CD4-positive, alpha-beta T cell (primary cell): ENCODE data around the gene MFSD12. TPM values are rescaled to one million over a fixed set of nuclear protein-coding genes. Genes with fewer than 3 reads are reported as not detected.
"Not testable (repeated sequence)": the region's sequence is repeated elsewhere in the genome, so short reads cannot be mapped to it uniquely, and the experiment has no call there.

Source experiments
- ATAC-seq: fragments of 200-7000 bp; cut with Tn5 transposase; one replicate; pipeline ENCODE4 v1.10.0; 2022; ENCODE audit warnings: mild to moderate bottlenecking; ENCODE audit not compliant: poor library complexity
- CTCF ChIA-PET: fragments of 350-600 bp; sonication (Branson Sonifier 250); formaldehyde crosslinking; loops from one replicate; lab custom pipeline; 2021; ENCODE audit warnings: antibody characterized with exemption, inconsistent platforms; lab: Charles Lee
- POLR2A ChIA-PET: fragments of 350-600 bp; sonication (Branson Sonifier 250); formaldehyde crosslinking; loops from one replicate; lab custom pipeline; 2021; ENCODE audit warnings: antibody characterized with exemption, inconsistent platforms; lab: Charles Lee
- DNase-seq, 14 experiments: peaks; one replicate each; pipeline ENCODE4 v3.0.0-alpha.2; 2013 to 2020; ENCODE audit warnings: mixed read lengths in 2 of 14
- H3K27ac ChIP-seq, 2 donors: one replicate each; pipeline versions ENCODE4 v1.5.1 to v1.7.0; 2013; ENCODE audit warnings: low read length in 2 of 2, low read depth in 1 of 2, mild to moderate bottlenecking in 1 of 2
- H3K27me3 ChIP-seq, 2 experiments: 1 replicate in 1 of 2; 2 replicates in 1 of 2; pipeline versions ENCODE4 v1.6.1 to v1.7.0; 2013; ENCODE audit warnings: low read length in 2 of 2, control low read depth in 1 of 2, mild to moderate bottlenecking in 1 of 2, moderate library complexity in 1 of 2; ENCODE audit not compliant: insufficient read depth in 2 of 2, control insufficient read depth in 1 of 2
- H3K36me3 ChIP-seq: one replicate; pipeline ENCODE4 v1.6.1; 2013; ENCODE audit warnings: low read length, control low read depth; ENCODE audit not compliant: insufficient read depth
- H3K4me1 ChIP-seq: one replicate; pipeline ENCODE4 v1.6.1; 2013; ENCODE audit warnings: low read length, control low read depth; ENCODE audit not compliant: insufficient read depth
- H3K4me3 ChIP-seq: one replicate; pipeline ENCODE4 v1.5.1; 2013; ENCODE audit warnings: mild to moderate bottlenecking, low read length, moderate library complexity
- H3K9me3 ChIP-seq, 2 experiments: 1 replicate in 1 of 2; 2 replicates in 1 of 2; pipeline versions ENCODE4 v1.6.1 to v1.7.0; 2013; ENCODE audit warnings: low read length in 2 of 2, mild to moderate bottlenecking in 2 of 2, control low read depth in 1 of 2, moderate library complexity in 1 of 2; ENCODE audit not compliant: control insufficient read depth in 1 of 2, insufficient read depth in 1 of 2
- H3K27ac Mint-ChIP-seq: one replicate; pipeline ENCODE4 v1.8.0; 2020; ENCODE audit warnings: mixed read lengths
- H3K27me3 Mint-ChIP-seq: one replicate; pipeline ENCODE4 v1.8.0; 2021; ENCODE audit warnings: mixed read lengths
- H3K36me3 Mint-ChIP-seq: one replicate; pipeline ENCODE4 v1.8.0; 2021; ENCODE audit warnings: low read depth, mixed read lengths
- H3K4me1 Mint-ChIP-seq: one replicate; pipeline ENCODE4 v1.8.0; 2021; ENCODE audit warnings: low read depth, mixed read lengths
- H3K4me3 Mint-ChIP-seq: one replicate; pipeline ENCODE4 v1.8.0; 2020; ENCODE audit warnings: mild to moderate bottlenecking, mixed read lengths
- H3K9me3 Mint-ChIP-seq: one replicate; pipeline ENCODE4 v1.8.0; 2020; ENCODE audit warnings: mixed read lengths
- intact Hi-C, 2 experiments: fragments of 100-400 bp; cut with DNase I in 1 of 2; cut with micrococcal nuclease in 1 of 2; formaldehyde crosslinking; loops; one replicate each; pipeline versions ENCODE4 v1.15.1 to v1.9.0; 2023 to 2025; cut with DNase I, micrococcal nuclease
- total RNA-seq, 174 experiments: library from RNA in 2 of 174; stranded (reverse) in 2 of 174; gene quantifications; one replicate each; pipeline ENCODE4 v1.2.3 and lab custom pipeline; 2021 to 2026
- TF ChIP-seq, protein P1 (sequence below): fragments of 200-600 bp; IDR thresholded peaks from one replicate; pipeline ENCODE4 v1.8.0; 2022; ENCODE audit warnings: antibody characterized with exemption, mild to moderate bottlenecking

The MFSD12 gene
- total RNA-seq, 2 experiments from 2014 or later: 62.5 to 65.0 TPM

DNA sequence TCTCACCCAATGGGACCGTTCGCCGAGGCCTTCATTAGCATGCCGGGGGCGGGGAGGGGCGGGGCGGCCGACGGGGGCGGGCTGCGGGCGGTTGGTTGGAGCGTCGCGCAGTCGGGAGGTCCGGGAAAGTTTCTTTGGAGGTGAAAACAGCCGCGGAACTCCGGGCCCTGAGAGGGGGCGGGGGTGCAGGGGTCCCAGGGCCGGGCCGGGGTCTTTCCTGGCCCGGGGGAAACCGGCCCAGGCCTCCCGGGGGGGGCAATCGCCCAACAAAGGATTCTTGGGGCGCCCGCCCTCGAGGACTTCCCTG lies 15.4 kb upstream of the MFSD12 start, which contains the start of gene HMG20B:
TSS of gene HMG20B (plus strand) at position 90 of the 307 bp plus-strand sequence. CDS start 366 bp downstream, outside the sequence.
- H3K9me3 ChIP-seq: peaks cover 0 to 7% of the 10 kb centered on the region in 2 experiments
- peaks cover 16% of the 10 kb centered on the region for H3K4me1 Mint-ChIP-seq
- H3K27me3 ChIP-seq: no peaks in the 10 kb centered on the region
- H3K27ac ChIP-seq: peak within 1 kb of the TSS; percentile 13 to 61
- ATAC-seq (peak; percentile 2), DNase-seq (no peak)
- CTCF ChIA-PET: no interaction called here
- no peaks in the 10 kb centered on the region for H3K27me3 Mint-ChIP-seq
- H3K27ac Mint-ChIP-seq: peak within 1 kb of the TSS; percentile 31
- peaks cover 12% of the 10 kb centered on the region for H3K36me3 Mint-ChIP-seq
- no peaks in the 10 kb centered on the region for H3K9me3 Mint-ChIP-seq
- H3K36me3 ChIP-seq: no peaks in the 10 kb centered on the region
- intact Hi-C loops: loop anchor here (1.0 to 5.0 kb wide), 6 partner anchors 15 to 136 kb away; partner anchors contain the start of genes CACTIN (in 1 of the 2), FZR1 (in 1 of the 2) and MFSD12 (in 1 of the 2)
- peaks cover 18% of the 10 kb centered on the region for H3K4me1 ChIP-seq
- peak within 1 kb of the TSS; percentile 73 for H3K4me3 ChIP-seq
- TF ChIP-seq, protein P1, sequence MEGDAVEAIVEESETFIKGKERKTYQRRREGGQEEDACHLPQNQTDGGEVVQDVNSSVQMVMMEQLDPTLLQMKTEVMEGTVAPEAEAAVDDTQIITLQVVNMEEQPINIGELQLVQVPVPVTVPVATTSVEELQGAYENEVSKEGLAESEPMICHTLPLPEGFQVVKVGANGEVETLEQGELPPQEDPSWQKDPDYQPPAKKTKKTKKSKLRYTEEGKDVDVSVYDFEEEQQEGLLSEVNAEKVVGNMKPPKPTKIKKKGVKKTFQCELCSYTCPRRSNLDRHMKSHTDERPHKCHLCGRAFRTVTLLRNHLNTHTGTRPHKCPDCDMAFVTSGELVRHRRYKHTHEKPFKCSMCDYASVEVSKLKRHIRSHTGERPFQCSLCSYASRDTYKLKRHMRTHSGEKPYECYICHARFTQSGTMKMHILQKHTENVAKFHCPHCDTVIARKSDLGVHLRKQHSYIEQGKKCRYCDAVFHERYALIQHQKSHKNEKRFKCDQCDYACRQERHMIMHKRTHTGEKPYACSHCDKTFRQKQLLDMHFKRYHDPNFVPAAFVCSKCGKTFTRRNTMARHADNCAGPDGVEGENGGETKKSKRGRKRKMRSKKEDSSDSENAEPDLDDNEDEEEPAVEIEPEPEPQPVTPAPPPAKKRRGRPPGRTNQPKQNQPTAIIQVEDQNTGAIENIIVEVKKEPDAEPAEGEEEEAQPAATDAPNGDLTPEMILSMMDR: no peak
- POLR2A ChIA-PET: interaction anchor here (1.4 kb wide), 2 partner anchors 28 to 190 kb away, joined by 3 to 4 read pairs; partner anchors contain the start of gene MRPL54
- peak within 1 kb of the TSS; percentile 86 for H3K4me3 Mint-ChIP-seq

DNA sequence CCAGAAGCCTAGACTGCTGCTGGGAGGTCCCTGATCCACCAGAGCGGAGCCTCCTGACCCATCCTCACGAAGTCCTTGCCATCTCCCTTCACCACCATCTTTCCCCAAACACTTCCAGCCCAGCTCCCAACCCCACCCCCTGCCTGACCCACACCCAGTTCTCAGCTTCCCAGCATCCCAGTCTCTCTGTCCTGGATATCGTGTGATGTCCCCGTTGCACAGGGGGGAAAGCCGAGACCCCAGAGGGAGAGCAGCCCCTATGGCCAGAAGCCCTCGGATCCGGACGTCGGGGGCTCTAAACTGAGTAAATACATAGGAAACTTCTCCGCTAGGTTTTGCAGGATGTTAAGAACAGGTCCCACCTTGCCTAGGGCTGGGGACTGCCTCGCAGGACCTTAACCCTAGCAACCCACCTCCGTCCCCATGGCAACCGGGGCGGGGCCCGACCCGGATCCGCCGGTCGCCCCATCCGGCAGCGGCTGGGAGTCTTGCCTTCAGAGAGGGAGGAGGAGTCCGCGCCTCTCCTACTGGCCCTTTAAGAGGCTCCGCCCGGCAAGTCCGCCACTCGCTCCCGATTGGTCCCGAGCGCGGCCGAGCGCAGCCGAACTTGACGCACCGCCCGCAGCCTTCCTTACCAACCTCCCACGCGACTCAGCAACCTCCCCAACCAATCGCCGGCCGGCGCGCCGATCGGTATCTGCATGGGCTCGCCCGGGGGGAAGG lies 14.9 kb upstream of the MFSD12 start:
- peak overlapping the region; percentile 57 for H3K4me3 ChIP-seq
- CTCF ChIA-PET: interaction anchor here (1.0 kb wide), 1 partner anchor 27 kb away, joined by 5 read pairs; no protein-coding TSS in a partner anchor

DNA sequence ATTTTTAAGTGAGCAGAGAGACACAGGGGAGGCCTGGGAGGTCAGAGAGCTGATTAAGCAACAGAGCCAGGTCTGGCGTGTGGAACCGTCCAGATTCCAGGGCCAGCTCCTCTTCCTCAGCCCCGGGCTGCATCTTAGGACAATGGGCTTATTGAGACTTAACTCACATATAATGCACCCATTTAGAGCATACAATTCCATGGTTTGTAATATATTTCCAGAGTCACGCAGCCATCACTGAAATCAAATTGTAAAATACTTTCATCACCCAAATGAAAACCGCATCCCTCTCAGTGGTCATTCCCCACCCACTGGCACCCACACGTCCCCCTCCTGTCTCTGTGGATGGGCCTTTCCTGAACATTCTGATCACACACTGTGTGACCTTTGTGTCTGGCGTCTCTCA lies 13.2 kb upstream of the MFSD12 start:
- no peaks in the 10 kb centered on the region for H3K27me3 Mint-ChIP-seq
- peaks cover 16% of the 10 kb centered on the region for H3K4me1 Mint-ChIP-seq
- H3K9me3 Mint-ChIP-seq: no peaks in the 10 kb centered on the region
- no peaks in the 10 kb centered on the region for H3K36me3 ChIP-seq
- H3K9me3 ChIP-seq: peaks cover 0 to 7% of the 10 kb centered on the region in 2 experiments
- H3K4me3 Mint-ChIP-seq: no peak overlapping the region
- H3K36me3 Mint-ChIP-seq: peaks cover 12% of the 10 kb centered on the region
- H3K4me1 ChIP-seq: peaks cover 18% of the 10 kb centered on the region
- ChIA-PET POLR2A (no interaction called here), CTCF (no interaction called here)
- H3K4me3 ChIP-seq: no peak overlapping the region
- intact Hi-C loops: loop anchor here in 1 of 2 experiments (5.0 kb wide), 2 partner anchors 63 to 133 kb away; partner anchors contain the start of gene FZR1
- TF ChIP-seq, protein P1: no peak
- ATAC-seq (no peak), DNase-seq (no peak)
- no peaks in the 10 kb centered on the region for H3K27me3 ChIP-seq
- no peak overlapping the region for H3K27ac ChIP-seq
- H3K27ac Mint-ChIP-seq: no peak overlapping the region

More for the DNA sequence above, 14.9 kb upstream of the MFSD12 start:
- Mint-ChIP-seq H3K36me3 (peaks cover 12% of the 10 kb centered on the region), H3K27me3 (no peaks in the 10 kb centered on the region), H3K4me3 (peak overlapping the region; percentile 86), H3K9me3 (no peaks in the 10 kb centered on the region), H3K27ac (peak overlapping the region; percentile 31), H3K4me1 (peaks cover 16% of the 10 kb centered on the region)
- Histone ChIP-seq H3K4me1 (peaks cover 18% of the 10 kb centered on the region), H3K9me3 (peaks cover 0 to 7% of the 10 kb centered on the region in 2 experiments), H3K36me3 (no peaks in the 10 kb centered on the region), H3K27ac (peak overlapping the region in 1 of 2 donors; percentile 13), H3K27me3 (no peaks in the 10 kb centered on the region)
- peak; percentile 95 for ATAC-seq
- intact Hi-C loops: loop anchor here (1.0 to 5.0 kb wide), 6 partner anchors 14 to 135 kb away; partner anchors contain the start of genes CACTIN (in 1 of the 2), FZR1 (in 1 of the 2) and MFSD12 (in 1 of the 2)
- POLR2A ChIA-PET: interaction anchor here (0.6 to 1.0 kb wide), 2 partner anchors 14 to 408 kb away, joined by 3 to 4 read pairs; no protein-coding TSS in a partner anchor
- TF ChIP-seq, protein P1: no peak
- DNase-seq: peak; percentile 98 to 100 (median 99)

DNA sequence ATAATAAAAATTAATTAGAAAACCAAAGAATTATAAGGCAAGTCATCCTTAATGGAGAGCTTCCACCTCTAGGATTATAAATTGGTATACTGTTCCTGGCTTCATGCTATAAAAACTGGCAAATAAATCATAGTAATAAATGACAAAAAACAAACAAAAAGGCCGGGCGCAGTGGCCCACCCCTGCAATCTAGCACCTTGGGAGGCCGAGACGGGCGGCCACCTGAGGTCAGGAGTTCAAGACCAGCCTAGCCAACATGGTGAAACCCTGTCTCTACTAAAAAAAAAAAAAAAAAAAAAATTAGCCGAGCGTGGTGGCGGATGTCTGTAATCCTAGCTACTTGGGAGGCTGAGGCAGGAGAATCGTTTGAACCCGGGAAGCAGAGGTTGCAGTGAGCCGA lies 12.7 kb upstream of the MFSD12 start:
- peaks cover 16% of the 10 kb centered on the region for H3K4me1 Mint-ChIP-seq
- H3K4me3 ChIP-seq, ATAC-seq, H3K9me3 ChIP-seq, POLR2A ChIA-PET, H3K27ac ChIP-seq, H3K36me3 ChIP-seq, H3K4me3 Mint-ChIP-seq, H3K27ac Mint-ChIP-seq, H3K36me3 Mint-ChIP-seq, H3K27me3 ChIP-seq, H3K9me3 Mint-ChIP-seq, H3K27me3 Mint-ChIP-seq, DNase-seq: not testable (repeated sequence)
- peaks cover 18% of the 10 kb centered on the region for H3K4me1 ChIP-seq
- CTCF ChIA-PET: interaction anchor here (0.7 kb wide), 1 partner anchor 12 kb away, joined by 4 read pairs; no protein-coding TSS in a partner anchor
- intact Hi-C loops: loop anchor here in 1 of 2 experiments (5.0 kb wide), 2 partner anchors 63 to 133 kb away; partner anchors contain the start of gene FZR1
